HepG2 (cell line): ENCODE measurements around the gene IBA57. TPM values are rescaled to one million over a fixed set of nuclear protein-coding genes. Genes with fewer than 3 reads are reported as not detected.
A peak's percentile ranks its signal among the peaks of the same experiment; 100 is the strongest.

Experiments used
- ARNTL ChIP-seq: sonication (generic); formaldehyde crosslinking; IDR thresholded peaks from 2 replicates; pipeline ENCODE4 v1.4.0; 2020; ENCODE audit warnings: mild to moderate bottlenecking, missing genetic modification reagents
- ATF7 ChIP-seq, 2 experiments: fragments of 450-650 bp in 1 of 2; sonication (generic) in 1 of 2; formaldehyde crosslinking in 1 of 2; IDR thresholded peaks; 2 replicates each; pipeline versions ENCODE4 v1.4.0 to v1.6.1; 2016 to 2020; ENCODE audit warnings: antibody characterized with exemption in 1 of 2, mild to moderate bottlenecking in 1 of 2, missing genetic modification reagents in 1 of 2
- DRAP1 ChIP-seq: IDR thresholded peaks from 2 replicates; pipeline ENCODE4 v1.6.1; 2016; ENCODE audit warnings: missing genetic modification reagents, missing compliant biosample characterization
- FOXA3 ChIP-seq: IDR thresholded peaks from 2 replicates; pipeline ENCODE4 v1.6.1; 2016; ENCODE audit warnings: missing genetic modification reagents, missing compliant biosample characterization
- ISL2 ChIP-seq: sonication (generic); formaldehyde crosslinking; IDR thresholded peaks from 2 replicates; pipeline ENCODE4 v1.5.0; 2020; ENCODE audit warnings: missing genetic modification reagents
- KLF12 ChIP-seq: sonication (generic); formaldehyde crosslinking; IDR thresholded peaks from 2 replicates; pipeline ENCODE4 v1.4.0; 2020; ENCODE audit warnings: missing genetic modification reagents, borderline replicate concordance
- MEF2D ChIP-seq: sonication (generic); formaldehyde crosslinking; IDR thresholded peaks from 2 replicates; pipeline ENCODE4 v1.5.1; 2020; ENCODE audit warnings: mild to moderate bottlenecking, missing genetic modification reagents
- MXD3 ChIP-seq: IDR thresholded peaks from 2 replicates; pipeline ENCODE4 v1.6.1; 2016; ENCODE audit warnings: mild to moderate bottlenecking, missing biosample characterization, missing genetic modification reagents
- NFE2L1 ChIP-seq: sonication (generic); formaldehyde crosslinking; IDR thresholded peaks from 2 replicates; pipeline ENCODE4 v1.4.0; 2020; ENCODE audit warnings: missing genetic modification reagents, mild to moderate bottlenecking, borderline replicate concordance
- POGZ ChIP-seq: sonication (generic); formaldehyde crosslinking; IDR thresholded peaks from 2 replicates; pipeline ENCODE4 v1.4.0; 2020; ENCODE audit warnings: mild to moderate bottlenecking, missing genetic modification reagents
- ZBTB14 ChIP-seq: sonication (generic); formaldehyde crosslinking; IDR thresholded peaks from 2 replicates; pipeline ENCODE4 v1.4.0; 2020; ENCODE audit warnings: missing genetic modification reagents
- ZBTB43 ChIP-seq: sonication (generic); formaldehyde crosslinking; conservative IDR thresholded peaks from 2 replicates; pipeline ENCODE4 v1.4.0; 2020; ENCODE audit warnings: missing genetic modification reagents
- ZKSCAN8 ChIP-seq: IDR thresholded peaks from 2 replicates; pipeline ENCODE4 v1.6.1; 2016; ENCODE audit warnings: borderline replicate concordance, missing genetic modification reagents, missing compliant biosample characterization
- ZNF281 ChIP-seq: sonication (generic); formaldehyde crosslinking; IDR thresholded peaks from 2 replicates; pipeline ENCODE4 v1.4.0; 2020; ENCODE audit warnings: missing genetic modification reagents, borderline replicate concordance
- ZNF329 ChIP-seq: sonication (generic); formaldehyde crosslinking; IDR thresholded peaks from 2 replicates; pipeline ENCODE4 v1.9.0; 2021; ENCODE audit warnings: low read depth, mild to moderate bottlenecking, missing genetic modification reagents
- ZNF460 ChIP-seq: sonication (generic); formaldehyde crosslinking; IDR thresholded peaks from 2 replicates; pipeline ENCODE4 v1.5.1; 2020; ENCODE audit warnings: missing genetic modification reagents, mild to moderate bottlenecking, borderline replicate concordance
- ZNF687 ChIP-seq: sonication (generic); formaldehyde crosslinking; IDR thresholded peaks from 2 replicates; pipeline ENCODE4 v1.5.1; 2020; ENCODE audit warnings: mild to moderate bottlenecking, missing genetic modification reagents, moderate library complexity
- ZNF761 ChIP-seq: sonication (generic); formaldehyde crosslinking; conservative IDR thresholded peaks from 2 replicates; pipeline ENCODE4 v1.4.0; 2020; ENCODE audit warnings: mild to moderate bottlenecking, missing genetic modification reagents
- polyA plus RNA-seq, 8 experiments: library from polyadenylated mRNA; depleted of rRNA in 3 of 8; stranded (reverse) in 7 of 8; unstranded in 1 of 8; fragments of >200 nt; fragmentation: Illumina TruSeq in 4 of 8; extraction: Trizol in 4 of 8; gene quantifications; 2 replicates each; pipeline versions ENCODE4 v1.2.1 to v1.2.3, GENCODE V29; 2011 to 2016; ENCODE audit warnings: low read depth in 4 of 8, missing spikeins in 1 of 8, mixed read lengths in 1 of 8; ENCODE audit not compliant: insufficient read depth in 1 of 8
- total RNA-seq, 5 experiments: library from RNA; depleted of rRNA; stranded (reverse); fragments of >200 nt; fragmentation: Illumina TruSeq; extraction: Trizol; gene quantifications; 2 replicates each; pipeline ENCODE4 v1.2.3, GENCODE V29; 2016; ENCODE audit warnings: low read depth in 1 of 5

Gene IBA57
- total and polyA plus RNA-seq, 2 of the 13 experiments (the other 11 are each of a cell fraction or from before 2014, with no cell fraction given) = 2.3 to 10.2 TPM

GRCh38 chr1:228212966-228213844, 47.6 kb downstream of the IBA57 start (continued):
- TF ChIP-seq ZNF687 = peak; percentile 61
- TF ChIP-seq ZNF761 (CRISPR knock-in tag) = no peak
- TF ChIP-seq ARNTL = no peak
- no peak for TF ChIP-seq FOXA3 (CRISPR knock-in tag)
- TF ChIP-seq ISL2 = no peak
- no peak for TF ChIP-seq ZBTB43 (CRISPR knock-in tag)
- TF ChIP-seq POGZ = no peak
- TF ChIP-seq ZNF281 (CRISPR knock-in tag) = no peak
- TF ChIP-seq ZBTB14 = no peak
- TF ChIP-seq MXD3 (CRISPR knock-in tag) = no peak
- TF ChIP-seq ATF7 (IDR thresholded peaks at IDR 0.05) = no peak
- no peak for TF ChIP-seq ATF7 (CRISPR knock-in tag; IDR thresholded peaks at IDR 0.05)
- no peak for TF ChIP-seq MEF2D (CRISPR knock-in tag)
- no peak for TF ChIP-seq KLF12 (CRISPR knock-in tag)
- TF ChIP-seq NFE2L1 = no peak
- no peak for TF ChIP-seq ZNF460 (CRISPR knock-in tag)
- TF ChIP-seq ZKSCAN8 (CRISPR knock-in tag) = no peak
- 0 out of 2 replicates have a peak, but pooled peaks have one; percentile 17 for TF ChIP-seq DRAP1
- TF ChIP-seq ZNF329 = no peak
